ENCODE measurements around the gene LRRC4C.

- TF ChIP-seq CTCF (IDR thresholded peaks at IDR 0.05 in 2 of 3, conservative IDR thresholded peaks at IDR 0.05 in 1 of 3; ENCODE audit: control insufficient read depth in 2 of 3, extremely low read depth in 1 of 3, insufficient read depth in 1 of 3, low read depth in 3 of 3, low read length in 3 of 3), result no peak
- no peak for TF ChIP-seq TCF3 (IDR thresholded peaks at IDR 0.05; ENCODE audit: borderline replicate concordance, insufficient read depth, low read depth, low read length)
- TF ChIP-seq USF1 (IDR thresholded peaks at IDR 0.05; ENCODE audit: borderline replicate concordance, extremely low read length, insufficient read depth, low read depth, low read length), result no peak
- TF ChIP-seq NFYA (IDR thresholded peaks at IDR 0.05; ENCODE audit: borderline replicate concordance, low read depth, low read length), result no peak
- TF ChIP-seq POLR2AphosphoS2 (IDR thresholded peaks at IDR 0.05; ENCODE audit: low read depth, low read length), result no peak
- TF ChIP-seq POLR2A (IDR thresholded peaks at IDR 0.05; ENCODE audit: low read depth, low read length), result no peak
- TF ChIP-seq ESRRA (IDR thresholded peaks at IDR 0.05; ENCODE audit: low read length), result no peak
- TF ChIP-seq ZBED1 (IDR thresholded peaks at IDR 0.05; ENCODE audit: borderline replicate concordance), result no peak
- TF ChIP-seq SPI1 (IDR thresholded peaks at IDR 0.05; ENCODE audit: borderline replicate concordance, insufficient read depth, low read depth, low read length), result peak; percentile 67; the same call in 1 of the 2 replicates
- TF ChIP-seq ATF3 (IDR thresholded peaks at IDR 0.05; ENCODE audit: borderline replicate concordance, extremely low read depth, low read depth, low read length), result no peak
- TF ChIP-seq MTA3 (IDR thresholded peaks at IDR 0.05; ENCODE audit: borderline replicate concordance, low read length), result no peak
- no peak for TF ChIP-seq EGR1 (IDR thresholded peaks at IDR 0.05; ENCODE audit: borderline replicate concordance in 1 of 2, low read depth in 2 of 2, low read length in 2 of 2)
- TF ChIP-seq SUPT20H (IDR thresholded peaks at IDR 0.05; ENCODE audit: borderline replicate concordance, control insufficient read depth, low read depth, low read length), result no peak
- TF ChIP-seq LARP7 (IDR thresholded peaks at IDR 0.05), result no peak
Measured at GRCh38 chr11:40183073-40184064, 1276.1 kb downstream of the LRRC4C start.
